ENCODE measurements around the gene NDUFV3.
"Not testable (repeated sequence)": the region's sequence is repeated elsewhere in the genome, so short reads cannot be mapped to it uniquely, and the experiment has no call there.

The NDUFV3 gene

GRCh38 chr21:42857216-42857615 lies 35.9 kb upstream of the NDUFV3 start:
- DNase-seq, result no peak

GRCh38 chr21:42858185-42858847 lies 34.8 kb upstream of the NDUFV3 start:
- DNase-seq, result peak; percentile 51

- no peak for DNase-seq
These were observed 33.9 kb upstream of the NDUFV3 start for GRCh38 chr21:42858957-42859890.

DNA sequence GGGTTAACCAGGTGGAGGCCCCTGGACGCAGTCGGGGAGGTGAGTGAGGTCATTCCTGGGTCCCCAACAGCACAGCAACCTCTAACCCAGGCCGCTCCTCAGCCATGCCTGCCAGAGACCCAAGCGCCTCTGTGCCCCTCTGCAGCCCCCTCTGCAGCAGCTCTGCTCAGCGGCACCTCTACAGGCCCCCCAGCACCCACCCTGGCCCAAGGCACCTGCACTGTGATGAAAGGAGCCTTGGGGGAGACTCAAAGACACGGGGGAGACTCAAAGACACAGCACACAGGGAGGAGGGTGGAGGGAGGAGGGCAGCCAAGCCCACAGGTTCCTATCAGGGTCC lies 33.2 kb upstream of the NDUFV3 start:
- DNase-seq, result no peak

- DNase-seq, result no peak
These were observed 32.8 kb upstream of the NDUFV3 start for GRCh38 chr21:42860345-42860744.

GRCh38 chr21:42861311-42861847 lies 31.7 kb upstream of the NDUFV3 start:
- no peak for DNase-seq

DNA sequence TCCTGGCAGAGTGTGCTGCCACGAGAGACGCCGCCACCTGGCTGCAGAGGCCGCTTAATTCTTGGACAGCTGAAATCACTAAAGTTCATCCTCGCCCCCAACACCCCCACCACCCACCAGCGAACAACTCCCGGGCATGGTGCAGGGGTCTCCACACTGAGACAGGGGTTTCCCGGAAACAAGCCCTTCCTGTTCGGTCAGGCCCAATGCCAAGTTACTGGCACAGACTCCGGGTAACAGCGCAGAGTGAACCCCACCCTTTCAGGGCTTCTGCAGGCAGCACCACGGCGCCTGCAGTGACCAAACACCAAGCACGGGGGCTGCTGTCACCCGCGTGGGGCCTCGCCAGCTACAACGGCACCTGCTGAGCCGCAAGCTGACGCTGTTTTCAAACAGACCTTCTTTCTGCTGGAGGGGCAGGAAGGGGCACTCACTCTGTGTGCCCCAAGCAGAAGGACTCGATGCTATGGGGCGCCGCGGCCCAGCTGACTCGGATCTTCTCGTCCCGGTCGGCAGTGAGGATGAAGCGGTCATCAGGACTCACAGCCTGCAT lies 31.2 kb upstream of the NDUFV3 start:
- no peak for DNase-seq

GRCh38 chr21:42862774-42863503 lies 30.2 kb upstream of the NDUFV3 start:
- no peak for DNase-seq

- DNase-seq, result no peak
These were observed 29.6 kb upstream of the NDUFV3 start for GRCh38 chr21:42863504-42863870.

- DNase-seq, result no peak
These were observed 28.8 kb upstream of the NDUFV3 start for GRCh38 chr21:42864286-42864685.

- peak; percentile 50 for DNase-seq
These were observed 28.0 kb upstream of the NDUFV3 start for GRCh38 chr21:42864815-42865775.

- no peak for DNase-seq
These were observed 27.3 kb upstream of the NDUFV3 start for GRCh38 chr21:42865776-42866160.

DNA sequence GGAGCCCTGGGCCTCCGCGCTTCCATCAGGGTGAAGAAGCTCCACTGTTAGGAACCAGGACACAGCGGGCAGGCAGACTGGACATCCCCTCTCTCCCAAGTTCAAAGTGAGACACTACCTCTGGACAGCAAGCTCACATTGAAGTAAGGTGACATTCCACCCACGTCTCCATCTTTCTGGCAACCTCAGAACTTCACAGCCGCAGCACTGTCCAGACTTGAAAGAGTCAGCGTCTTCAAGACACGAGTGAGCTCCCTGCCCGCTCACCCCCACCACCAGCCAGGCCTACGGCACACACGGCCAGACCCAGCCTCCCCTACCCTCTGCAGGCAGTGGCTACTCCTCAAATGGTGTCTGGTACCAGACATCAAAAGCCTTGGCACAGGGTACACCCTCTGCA lies 24.9 kb upstream of the NDUFV3 start:
- DNase-seq, result no peak

GRCh38 chr21:42873096-42873495 lies 20.0 kb upstream of the NDUFV3 start:
- no peak for DNase-seq

GRCh38 chr21:42875811-42876210 lies 17.3 kb upstream of the NDUFV3 start:
- not testable (repeated sequence) for DNase-seq

GRCh38 chr21:42878678-42878992 lies 14.5 kb upstream of the NDUFV3 start:
- DNase-seq, result no peak

DNA sequence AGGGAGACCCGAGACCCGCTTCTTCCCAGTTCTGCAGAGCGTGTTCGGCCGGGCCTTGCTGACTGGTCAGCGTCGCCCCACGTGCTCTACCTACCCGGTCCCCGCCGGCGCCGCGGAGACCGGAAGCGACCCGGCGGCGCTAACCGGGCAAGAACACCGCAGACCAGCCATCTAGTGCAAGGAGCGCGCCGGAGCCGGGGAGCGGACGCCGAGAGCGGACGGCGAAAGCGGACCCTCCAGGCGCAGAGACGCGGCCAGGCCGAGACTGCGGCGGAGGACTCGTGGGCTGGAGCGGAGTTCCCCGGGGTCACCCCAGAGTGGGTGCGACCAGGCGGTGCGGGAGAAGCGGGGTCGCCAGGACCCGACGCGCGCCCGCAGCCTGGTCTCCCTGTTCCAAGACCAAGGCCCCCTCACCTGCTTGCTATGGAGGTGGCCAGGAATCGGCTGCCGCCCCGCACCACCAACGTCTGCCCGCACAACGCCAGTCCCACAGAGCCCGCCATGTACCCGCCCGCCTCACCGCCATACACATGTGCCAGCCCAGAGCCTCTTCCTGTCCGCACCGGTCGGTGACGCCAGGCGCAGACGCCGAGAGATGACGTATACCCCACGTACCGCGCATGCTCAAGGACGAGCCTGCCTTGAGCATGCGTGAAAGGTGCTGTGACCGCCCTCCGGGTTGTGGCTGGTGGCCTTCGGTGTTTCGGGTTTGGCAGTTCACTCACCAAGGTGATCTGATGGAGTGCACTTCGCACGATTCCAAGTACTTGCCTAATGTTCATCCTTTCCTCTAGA lies 13.9 kb upstream of the NDUFV3 start, which contains the start of gene WDR4:
Gene WDR4 (minus strand): TSS at position 547 of the 795 bp plus-strand sequence. CDS start 44 bp downstream, at position 503.
- peak; percentile 99 for DNase-seq

DNA sequence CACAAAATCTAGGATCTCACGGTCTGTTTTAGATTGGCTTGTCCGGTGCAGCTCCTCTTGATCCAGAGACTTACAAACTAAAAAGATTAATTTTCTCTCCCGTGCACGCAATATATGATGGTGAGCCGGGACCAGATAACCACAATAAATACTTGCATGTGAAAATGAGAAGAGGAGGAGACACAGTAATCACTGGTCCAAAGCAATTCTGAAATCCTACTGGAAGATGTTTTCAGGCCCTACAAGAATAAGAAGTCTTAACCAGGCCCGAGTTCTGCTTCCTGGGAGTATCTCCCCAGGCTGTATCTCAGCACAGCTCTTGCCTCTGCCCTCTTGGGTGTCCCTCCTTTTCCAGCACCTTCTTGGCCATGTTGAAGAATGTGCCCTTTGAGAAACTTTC lies 12.8 kb upstream of the NDUFV3 start:
- DNase-seq, result no peak

GRCh38 chr21:42883921-42884320 lies 9.2 kb upstream of the NDUFV3 start:
- DNase-seq, result no peak

GRCh38 chr21:42887326-42887725 lies 5.8 kb upstream of the NDUFV3 start:
- no peak for DNase-seq

DNA sequence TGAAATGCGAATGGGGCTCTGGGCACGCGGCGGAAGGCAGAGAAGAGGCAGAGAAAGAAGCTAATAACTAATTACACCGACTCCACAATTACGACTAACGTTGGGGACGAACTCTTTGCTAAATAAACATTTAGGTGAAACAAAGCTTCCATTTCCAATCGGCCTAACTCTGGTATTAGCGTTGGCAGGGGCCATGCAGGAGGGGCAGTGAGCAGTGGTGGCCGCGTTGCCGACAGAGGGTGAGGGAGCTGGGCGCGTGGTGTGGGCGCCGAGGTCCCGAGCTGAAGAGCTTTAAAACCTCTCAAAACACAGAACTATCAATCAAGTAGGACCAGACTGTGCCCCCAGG lies 553 bp upstream of the NDUFV3 start:
- DNase-seq, result no peak
